Frontal cortex (tissue), 4 donors: ENCODE measurements around the gene VEGFB. TPM values are rescaled to one million over a fixed set of nuclear protein-coding genes. Genes with fewer than 3 reads are reported as not detected.
"Not testable (repeated sequence)": the region's sequence is repeated elsewhere in the genome, so short reads cannot be mapped to it uniquely, and the experiment has no call there.

Source experiments
- DNase-seq, 2 donors: peaks; one replicate each; pipeline ENCODE4 v3.0.0; 2012; ENCODE audit warnings: low spot score in 2 of 2
- FAIRE-seq: peaks from 2 replicates; lab custom pipeline; 2012; peaks lifted over from hg19 to GRCh38; lab: Jason Lieb, UNC
- total RNA-seq: library from RNA; depleted of rRNA; stranded (reverse); fragments of >200 nt; gene quantifications from one replicate; pipeline ENCODE4 v1.2.3, GENCODE V29; 2014
- donor health status: control.
- donor health status: control.
- donor health status: control.

The VEGFB gene
- total RNA-seq, 1 donor from 2014 or later: 17.9 TPM

DNA sequence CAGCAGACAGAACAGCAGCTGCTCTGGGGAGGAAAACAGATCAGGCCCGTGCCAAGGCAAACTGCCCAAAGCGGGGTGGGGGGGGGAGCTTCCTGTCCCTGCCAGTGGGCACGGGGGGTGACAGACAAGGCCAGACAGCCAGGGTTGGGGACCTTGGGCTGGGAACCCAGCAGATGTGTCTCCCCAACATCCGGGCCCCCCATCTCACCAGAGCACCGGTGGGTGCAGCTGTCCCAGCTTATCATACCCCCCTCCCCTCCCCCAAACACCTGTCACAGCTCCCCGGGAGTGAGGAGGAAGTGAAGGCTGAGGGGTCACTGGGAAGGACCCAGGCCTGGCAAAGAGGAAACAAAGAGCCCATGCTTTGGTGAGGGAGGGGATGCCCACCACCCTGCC lies 11.0 kb downstream of the VEGFB start:
- FAIRE-seq: no peak
- no peak for DNase-seq

DNA sequence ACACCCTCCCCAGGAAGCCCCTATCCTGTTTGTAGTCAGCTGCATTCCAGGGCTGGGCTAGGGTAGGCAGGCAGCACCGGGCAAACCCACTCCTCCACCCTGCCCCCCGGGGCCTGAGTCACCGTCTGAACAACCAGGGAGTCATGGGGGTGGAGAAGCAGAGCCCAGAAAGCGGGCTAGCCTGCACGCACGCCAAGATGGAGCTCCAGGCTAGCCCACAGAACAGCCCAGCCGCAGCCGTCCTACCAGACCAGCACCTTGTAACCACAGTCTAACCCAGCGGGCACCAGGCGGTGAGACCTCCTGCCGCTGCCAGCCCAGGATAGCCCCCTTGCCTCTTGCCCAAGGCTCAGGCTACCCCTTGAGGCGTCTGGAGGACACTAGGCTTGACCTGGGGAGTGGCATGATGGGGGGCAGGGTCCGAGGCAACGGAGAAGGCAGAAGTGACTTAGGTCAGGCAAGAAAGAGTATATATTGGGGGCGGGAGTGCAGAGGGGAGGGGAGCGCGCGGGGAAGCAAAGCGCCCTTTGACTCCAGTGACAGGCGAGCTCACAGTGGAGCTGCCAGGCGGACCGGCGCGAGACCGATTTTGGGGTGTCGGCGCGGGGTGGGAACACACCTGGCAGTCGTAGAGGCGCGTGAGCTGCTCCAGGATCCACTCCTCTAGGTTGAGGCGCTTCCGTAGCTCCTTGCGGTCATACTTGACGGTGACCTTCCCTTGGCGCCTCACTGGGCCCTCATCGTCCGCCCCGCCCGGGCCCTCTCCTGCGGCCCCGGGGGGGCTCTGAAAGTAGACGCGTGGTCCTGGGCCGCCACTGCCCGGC lies 11.6 kb downstream of the VEGFB start:
- peak in 1 of 2 donors; percentile 75 for DNase-seq
- no peak for FAIRE-seq

DNA sequence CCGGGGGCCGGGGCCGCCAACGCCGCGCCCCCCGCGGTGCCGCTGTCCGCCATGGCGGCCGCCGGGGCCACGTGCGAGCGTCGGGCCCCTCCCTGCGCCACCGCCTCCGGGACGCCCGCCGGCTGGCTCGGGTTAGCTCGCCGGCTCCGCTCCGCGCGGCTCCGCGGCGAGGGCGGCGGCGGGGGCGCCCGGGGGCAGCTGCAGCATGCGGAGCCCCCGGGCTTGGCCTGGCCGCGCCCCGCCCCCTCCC lies 12.2 kb downstream of the VEGFB start:
- FAIRE-seq: not testable (repeated sequence)

DNA sequence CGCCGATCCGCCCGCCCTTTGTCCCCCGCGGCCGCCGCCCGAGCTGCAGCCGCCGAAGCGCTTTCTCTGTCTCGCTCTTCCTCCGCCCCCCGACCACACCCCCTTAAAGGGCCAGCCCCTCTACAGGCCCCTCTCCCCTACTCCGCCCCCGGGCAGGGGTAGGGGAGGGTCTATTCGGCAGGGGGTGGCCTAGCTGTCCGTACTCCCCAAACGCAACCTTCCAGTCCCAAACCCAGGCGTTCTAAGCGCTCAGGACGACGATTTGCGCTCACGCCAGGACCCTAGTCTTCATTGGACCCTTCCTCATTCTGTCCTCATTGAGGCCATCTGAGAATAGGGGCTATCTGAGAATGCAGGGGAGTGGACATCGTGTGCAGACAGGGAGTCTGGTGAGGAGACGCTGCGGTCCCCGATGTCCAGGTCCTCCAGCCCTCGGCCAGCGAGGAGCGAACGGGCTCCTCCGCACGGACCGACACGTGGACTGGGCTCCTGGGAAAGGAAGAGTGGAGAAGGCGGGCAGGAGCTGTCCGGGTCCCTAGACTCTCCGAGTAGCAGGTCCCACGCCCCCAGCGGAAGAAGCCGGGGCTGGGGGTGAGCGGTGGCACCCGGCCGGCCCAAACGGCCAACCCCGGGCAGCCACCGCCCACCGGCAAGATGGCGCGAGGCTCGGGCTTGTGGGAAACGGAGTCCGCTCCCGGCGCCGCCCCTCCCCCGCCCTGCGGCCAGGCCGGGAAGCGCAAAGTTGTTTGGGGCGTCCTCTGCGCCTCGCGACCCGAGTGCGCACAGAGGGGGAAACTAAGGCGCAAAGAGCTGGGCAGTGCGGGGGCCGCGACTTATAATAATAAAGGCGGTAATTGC lies 12.7 kb downstream of the VEGFB start, which contains the start of gene PPP1R14B:
PPP1R14B (minus strand) TSS at position 73 of the 858 bp plus-strand sequence. CDS start 270 bp downstream, outside the sequence.
- DNase-seq (peak; percentile 91 to 93), FAIRE-seq (no peak)

More for the DNA sequence above, 12.2 kb downstream of the VEGFB start:
- DNase-seq: not testable (repeated sequence)

DNA sequence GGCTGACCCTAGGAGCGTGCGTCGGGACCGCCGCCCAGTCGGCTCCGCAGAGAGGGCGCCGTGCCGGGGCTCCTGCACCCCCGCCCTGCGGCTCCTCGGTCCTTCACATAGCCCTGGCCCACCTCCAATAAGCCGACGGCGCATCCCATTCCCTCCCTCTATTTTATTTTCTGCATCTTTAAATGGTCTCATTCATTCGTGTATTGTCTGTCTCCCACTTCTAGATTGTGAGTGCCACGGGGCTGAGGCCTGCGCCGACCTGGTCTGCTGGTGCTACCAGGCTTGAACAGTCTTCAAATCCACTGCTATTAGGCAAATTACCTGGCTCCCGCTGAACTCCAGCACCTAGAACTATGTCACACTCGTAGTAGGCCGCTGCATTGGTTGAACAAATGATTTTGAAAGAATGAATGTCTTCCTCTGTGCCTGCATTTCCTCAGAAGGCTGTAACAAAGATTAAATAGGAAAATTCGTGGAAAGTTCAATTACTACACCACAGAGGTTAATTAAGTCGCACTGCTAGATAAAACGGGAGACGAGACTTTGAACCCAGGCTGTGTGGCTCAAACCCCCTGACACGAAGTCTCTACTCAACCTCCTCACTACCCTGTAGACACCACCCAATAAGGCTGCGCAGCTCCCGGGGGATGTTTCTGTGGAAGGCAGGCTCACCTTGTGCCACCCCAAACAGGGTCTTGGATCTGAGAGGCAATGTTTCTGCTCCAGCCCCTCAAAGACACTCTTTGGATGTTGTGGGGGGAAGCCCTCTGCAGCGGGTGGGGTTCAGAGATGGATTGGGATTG lies 13.5 kb downstream of the VEGFB start:
- no peak for DNase-seq
- FAIRE-seq: no peak

DNA sequence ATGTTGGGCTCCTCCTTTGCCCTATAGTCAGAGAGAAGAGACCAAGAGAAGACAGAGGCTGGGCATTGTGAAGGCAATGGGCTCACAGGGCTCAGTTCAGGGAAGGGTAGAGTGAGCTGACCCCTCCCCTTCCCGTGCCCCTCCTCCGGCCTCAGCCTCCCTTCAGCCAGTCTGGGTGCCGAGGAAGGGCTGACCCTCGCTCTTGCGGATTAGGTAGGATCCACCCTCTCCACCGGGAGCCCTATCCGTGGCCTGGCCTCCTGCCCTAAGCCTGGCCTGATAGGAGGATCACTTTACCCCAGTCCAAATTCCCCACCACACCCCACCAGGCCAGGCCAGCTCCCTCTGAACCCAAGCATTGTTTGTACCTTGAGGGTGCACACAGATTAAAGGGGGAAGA lies 14.2 kb downstream of the VEGFB start:
- DNase-seq (no peak), FAIRE-seq (no peak)

DNA sequence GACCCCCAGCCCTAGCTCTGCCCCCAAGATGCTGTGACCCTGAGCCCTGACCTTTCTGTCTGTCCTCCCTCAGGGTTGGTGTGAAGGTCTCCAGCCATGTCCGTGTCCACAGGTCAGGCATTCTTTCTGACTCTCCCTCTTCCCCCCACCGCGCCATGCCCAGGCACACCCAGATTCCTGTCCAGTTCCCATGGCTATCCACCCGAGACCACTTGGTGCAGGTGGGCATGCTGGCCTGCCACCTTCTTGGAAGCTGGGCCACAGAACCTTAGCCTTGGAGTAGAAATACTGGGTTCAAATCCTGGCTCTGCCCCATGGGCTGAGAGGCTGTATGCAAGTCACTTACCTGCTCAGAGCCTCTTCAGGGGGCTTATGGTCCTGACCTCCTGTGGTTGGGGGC lies 14.7 kb downstream of the VEGFB start:
- DNase-seq: no peak
- no peak for FAIRE-seq

DNA sequence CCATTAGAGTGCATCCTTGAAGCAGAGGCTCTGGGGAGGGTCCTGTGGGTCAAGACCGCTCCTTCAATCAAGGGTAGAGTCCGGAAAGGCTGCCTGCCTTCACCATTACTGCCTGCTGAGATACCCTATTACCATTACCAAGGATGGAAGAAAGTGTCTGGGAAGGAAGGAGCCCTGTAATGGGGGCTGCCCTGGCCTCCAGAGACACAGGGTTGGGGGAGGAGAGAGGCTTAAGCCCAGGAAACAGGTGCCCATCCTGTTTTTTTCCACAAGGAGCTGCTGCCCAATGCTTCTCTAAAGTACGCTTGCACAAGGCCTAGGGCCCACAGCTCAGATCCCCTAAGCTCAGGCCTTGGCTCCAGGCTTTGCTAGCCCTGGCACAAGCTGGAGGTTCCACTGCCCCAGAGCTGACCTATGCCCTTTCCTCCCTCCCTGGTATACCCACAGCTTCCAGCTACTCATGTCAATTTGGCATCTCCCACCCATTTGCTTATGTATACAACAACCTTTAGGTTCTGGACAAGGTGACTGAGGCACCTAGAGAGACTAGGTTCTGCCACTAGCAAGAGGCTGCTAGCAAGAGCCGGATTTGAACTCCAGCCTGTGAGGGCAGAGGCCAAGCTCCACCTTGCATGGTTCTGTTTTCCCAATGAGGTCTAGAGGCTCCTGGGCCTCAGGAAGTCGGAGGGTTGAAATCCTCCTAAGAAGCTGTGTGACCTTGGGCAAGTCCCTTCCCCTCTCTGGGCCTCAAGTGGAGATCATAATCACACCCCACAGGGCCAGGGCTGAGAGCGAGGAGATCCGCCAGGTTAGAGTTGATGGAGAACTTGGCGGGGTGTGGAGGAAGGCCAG lies 15.4 kb downstream of the VEGFB start:
- FAIRE-seq: no peak
- DNase-seq: no peak

DNA sequence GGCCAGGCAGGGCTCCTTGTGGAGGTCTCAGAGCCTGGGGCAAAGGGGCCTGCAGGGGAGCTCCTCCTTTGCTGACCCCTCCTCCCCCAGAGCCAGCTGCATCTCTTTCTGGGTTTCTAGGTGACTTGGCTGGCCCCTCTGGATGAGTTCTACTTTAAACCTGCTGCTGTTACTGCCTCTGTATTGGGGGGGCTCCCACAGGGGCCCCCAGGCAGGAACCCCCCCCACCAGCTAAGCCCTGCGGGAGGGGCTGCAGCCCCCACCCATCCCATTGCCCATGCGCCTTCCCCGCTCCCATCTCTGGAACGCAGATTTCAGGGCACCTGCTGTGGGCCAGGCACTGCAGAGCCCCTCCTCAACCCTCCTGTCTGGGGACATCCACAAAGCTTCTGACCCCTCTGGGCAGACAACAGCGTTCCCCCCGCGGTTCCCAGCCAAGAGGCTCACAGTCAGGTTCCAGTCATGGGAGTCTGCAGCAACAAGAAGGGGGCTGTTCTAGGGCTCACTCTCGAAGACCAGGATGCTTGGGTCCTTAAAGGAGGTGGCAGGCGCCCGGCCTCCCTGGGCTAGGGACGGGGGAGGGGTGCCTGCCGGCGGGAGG lies 16.1 kb downstream of the VEGFB start:
- no peak for DNase-seq
- no peak for FAIRE-seq

DNA sequence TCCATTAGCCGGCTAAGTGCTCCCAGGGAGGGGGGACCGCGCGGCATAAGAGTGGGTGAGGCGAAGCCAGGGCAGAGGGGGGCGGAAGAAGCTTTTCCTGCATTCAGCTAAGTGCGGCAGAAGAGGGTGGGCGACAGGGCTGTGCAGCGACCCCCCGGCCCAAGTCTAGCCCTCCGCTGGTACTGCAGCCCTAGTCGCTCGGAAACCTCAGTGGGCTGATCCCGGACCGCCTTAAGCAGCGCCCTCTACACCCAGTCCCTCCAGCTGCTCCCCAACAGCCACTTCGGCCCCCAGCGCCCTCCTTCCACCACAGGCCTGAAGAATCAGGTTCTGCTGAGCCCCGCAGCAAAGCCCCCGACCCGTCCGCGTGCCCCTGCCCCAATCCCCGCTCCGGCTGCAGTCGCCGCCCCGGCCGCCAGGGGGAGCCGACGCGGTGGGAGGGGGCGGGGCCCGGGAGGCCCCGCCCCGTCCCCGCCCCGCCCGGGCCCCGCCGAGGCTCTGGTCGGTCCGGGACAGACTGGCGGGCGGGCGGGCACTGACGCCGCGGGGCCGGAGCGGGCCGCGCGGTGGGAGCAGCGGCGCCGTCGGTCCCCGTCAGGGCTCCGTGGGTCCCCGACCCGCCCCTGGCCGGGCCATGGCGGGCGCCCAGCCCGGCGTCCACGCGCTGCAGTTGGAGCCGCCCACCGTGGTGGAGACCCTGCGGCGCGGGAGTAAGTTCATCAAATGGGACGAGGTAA lies 16.8 kb downstream of the VEGFB start, which contains the start of gene PLCB3:
PLCB3 (plus strand) TSS at position 515 of the 737 bp plus-strand sequence; CDS start at position 635, 120 bp downstream.
- no peak for FAIRE-seq
- DNase-seq: peak; percentile 90 to 95

DNA sequence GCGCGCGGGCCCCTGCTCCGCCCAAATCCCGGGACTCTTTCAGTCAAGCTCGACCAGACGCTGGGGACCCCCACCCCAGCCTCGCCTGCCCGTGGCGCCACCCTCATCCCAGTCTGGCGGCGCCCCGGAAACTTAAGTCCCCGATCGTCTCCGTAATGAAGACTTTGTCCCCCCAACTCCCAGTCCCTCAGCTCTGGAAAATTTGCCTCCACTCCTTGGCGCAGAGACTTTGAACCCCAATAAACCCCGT lies 17.3 kb downstream of the VEGFB start:
- DNase-seq (no peak), FAIRE-seq (no peak)

DNA sequence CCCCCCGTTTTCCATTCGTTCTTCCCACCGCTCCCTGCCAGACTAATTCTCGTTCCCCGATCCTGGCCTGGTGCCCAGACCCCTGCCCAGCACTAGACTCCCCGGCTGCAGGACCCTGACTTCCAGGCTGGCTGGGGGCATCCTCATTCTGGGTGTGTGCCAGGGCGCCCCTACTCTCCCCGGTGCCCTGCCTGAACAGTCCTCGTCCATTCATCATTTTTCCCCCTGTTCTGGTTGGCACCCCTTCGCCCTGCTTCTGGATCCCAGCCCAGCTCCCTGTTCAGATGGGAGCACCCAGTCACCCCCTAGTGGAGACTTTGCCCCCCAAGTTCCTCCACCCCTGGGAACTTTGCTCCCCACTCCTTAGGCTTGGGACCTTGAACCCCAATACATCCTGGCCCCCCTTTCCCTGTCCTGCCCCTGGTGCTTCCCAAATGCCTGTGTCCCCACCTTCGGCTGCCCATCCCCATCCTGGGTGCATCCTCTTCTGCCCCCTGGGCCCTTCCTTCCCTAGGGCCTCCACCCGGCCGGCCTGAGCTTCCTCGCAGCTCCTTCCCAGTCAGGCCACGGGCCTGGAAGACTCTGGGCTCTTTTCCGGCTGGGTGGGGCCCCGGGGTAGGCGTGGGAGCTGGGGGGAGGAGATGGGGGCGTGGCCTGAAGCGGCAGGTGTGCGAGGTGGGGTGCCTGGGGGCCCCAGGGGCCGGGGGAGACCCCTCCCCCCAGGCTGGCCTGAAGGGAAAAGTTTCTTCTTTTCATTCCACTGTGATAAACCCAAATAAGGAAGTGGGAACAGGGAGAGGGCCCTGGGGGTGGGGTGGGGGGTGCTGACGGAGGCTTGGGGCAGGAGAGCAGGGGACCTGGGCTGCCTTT lies 17.9 kb downstream of the VEGFB start:
- DNase-seq: peak in 1 of 2 donors; percentile 58
- FAIRE-seq: no peak

DNA sequence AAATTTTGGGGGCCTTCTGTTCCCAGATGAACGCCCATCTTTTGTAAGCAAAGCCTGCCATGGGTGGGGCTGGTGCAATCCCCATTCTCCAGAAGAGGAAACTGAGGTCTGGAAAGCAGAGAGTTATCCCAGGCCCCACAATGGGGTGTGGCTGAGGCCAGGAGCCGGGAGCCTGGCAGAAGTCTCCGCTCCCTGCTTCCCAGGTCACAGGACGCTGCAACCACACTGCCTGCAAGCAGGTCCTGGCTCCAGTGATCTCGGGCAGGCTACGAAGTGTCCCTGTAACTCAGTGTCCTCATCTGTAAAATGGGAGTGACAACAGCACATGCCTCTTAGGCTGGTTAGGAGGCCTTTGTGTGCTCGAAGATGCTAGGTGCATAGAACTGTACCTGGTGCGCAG lies 18.7 kb downstream of the VEGFB start:
- FAIRE-seq (no peak), DNase-seq (no peak)

DNA sequence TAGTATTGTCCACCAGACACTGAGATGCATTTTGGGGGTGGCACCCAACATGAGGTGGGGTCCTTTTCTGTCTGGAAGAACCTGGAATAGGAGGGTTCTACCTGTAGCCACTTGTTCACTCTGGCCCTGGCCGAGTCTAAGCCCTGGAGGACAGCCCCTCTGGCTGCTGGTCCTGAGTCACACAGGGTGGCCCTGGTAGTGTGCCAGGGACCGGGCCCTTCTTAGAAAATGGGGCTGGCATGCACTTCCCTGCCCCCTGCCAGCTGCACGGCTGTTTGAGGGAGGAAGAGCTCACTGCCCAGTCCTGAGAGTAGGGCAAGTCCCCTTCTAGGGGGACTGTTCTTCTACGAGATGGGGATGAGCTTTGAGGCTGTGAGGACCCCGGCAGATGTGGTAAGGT lies 19.1 kb downstream of the VEGFB start:
- peak; percentile 61 to 62 for DNase-seq
- FAIRE-seq: no peak

DNA sequence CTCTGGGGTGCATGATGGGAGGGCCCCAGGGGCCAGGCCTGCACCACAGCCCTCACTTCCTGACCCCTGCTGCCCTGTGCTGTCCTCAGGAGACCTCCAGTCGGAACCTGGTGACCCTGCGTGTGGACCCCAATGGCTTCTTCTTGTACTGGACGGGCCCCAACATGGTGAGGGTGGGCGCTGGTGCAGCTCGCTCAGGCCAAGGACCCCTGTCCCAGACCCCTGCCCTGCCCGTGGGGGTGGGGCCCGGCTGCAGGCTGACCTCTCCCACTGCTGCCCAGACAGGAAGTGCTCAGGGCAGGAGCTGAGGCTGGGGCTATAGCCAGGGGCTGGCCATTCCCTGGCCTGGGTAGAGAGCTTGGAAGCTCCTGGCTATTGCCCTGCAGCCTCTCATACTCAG lies 19.9 kb downstream of the VEGFB start:
- no peak for DNase-seq
- no peak for FAIRE-seq

DNA sequence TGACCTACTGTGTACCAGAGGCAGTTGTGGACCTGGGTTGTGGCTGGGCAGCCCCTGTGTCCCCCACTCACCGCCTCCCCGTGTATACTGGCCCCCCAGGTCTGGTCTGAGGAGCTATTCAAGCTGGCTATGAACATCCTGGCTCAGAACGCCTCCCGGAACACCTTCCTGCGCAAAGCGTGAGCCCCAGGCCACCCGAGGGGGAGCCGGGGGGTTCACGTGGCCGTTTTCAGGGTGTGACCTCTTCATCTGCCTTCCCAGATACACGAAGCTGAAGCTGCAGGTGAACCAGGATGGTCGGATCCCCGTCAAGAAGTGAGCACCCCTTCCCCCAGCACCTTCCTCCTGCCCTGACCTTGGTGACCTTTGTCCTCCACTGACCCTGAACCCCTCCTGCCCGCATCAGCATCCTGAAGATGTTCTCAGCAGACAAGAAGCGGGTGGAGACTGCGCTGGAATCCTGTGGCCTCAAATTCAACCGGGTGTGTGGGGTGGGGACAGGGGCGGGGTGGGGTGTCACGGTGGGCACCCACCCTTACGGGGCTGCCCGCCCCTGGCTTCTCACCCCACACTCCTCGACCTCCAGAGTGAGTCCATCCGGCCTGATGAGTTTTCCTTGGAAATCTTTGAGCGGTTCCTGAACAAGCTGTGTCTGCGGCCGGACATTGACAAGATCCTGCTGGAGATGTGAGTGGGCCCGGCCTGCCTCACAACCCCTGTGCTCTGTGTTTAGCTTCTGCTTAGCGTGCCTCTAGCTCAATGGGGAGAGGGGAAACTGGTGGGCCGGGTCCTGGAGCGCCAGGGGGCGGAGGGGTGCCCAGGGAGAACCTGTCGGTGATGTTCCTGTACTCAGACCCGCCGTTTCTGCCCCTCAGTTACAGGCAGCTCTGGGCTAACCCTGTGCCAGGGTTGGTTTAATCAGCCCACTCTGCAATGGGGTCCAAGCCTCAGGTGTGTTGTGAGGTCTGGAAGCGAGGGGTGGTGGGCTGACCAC lies 21.0 kb downstream of the VEGFB start:
- no peak for FAIRE-seq
- DNase-seq: no peak
